ENCODE data around the gene ENDOG. TPM values are rescaled to one million over a fixed set of nuclear protein-coding genes. Genes with fewer than 3 reads are reported as not detected.

Gene ENDOG
- total and polyA plus RNA-seq, 2 experiments from 2014 or later: 15.1 to 23.5 TPM

DNA sequence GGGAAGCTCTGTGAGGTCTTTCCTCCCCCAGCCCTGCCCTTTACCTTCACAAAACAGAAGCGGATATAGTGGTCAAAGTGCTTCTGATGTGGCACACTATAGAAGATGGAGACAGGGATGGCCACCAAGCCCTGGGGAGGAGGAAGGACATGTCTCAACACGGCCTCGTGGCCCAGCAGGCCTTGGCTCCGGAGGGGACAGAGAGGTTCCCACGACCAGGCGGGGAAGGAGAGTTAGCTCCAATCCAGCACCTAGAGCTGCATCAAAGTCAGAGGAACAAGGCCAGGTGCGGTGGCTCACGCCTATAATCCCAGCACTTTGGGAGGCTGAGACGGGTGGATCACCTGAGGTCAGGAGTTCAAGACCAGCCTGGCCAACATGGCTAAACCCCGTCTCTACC is 15.4 kb downstream of the ENDOG start (continued):
- TF ChIP-seq, protein P1, sequence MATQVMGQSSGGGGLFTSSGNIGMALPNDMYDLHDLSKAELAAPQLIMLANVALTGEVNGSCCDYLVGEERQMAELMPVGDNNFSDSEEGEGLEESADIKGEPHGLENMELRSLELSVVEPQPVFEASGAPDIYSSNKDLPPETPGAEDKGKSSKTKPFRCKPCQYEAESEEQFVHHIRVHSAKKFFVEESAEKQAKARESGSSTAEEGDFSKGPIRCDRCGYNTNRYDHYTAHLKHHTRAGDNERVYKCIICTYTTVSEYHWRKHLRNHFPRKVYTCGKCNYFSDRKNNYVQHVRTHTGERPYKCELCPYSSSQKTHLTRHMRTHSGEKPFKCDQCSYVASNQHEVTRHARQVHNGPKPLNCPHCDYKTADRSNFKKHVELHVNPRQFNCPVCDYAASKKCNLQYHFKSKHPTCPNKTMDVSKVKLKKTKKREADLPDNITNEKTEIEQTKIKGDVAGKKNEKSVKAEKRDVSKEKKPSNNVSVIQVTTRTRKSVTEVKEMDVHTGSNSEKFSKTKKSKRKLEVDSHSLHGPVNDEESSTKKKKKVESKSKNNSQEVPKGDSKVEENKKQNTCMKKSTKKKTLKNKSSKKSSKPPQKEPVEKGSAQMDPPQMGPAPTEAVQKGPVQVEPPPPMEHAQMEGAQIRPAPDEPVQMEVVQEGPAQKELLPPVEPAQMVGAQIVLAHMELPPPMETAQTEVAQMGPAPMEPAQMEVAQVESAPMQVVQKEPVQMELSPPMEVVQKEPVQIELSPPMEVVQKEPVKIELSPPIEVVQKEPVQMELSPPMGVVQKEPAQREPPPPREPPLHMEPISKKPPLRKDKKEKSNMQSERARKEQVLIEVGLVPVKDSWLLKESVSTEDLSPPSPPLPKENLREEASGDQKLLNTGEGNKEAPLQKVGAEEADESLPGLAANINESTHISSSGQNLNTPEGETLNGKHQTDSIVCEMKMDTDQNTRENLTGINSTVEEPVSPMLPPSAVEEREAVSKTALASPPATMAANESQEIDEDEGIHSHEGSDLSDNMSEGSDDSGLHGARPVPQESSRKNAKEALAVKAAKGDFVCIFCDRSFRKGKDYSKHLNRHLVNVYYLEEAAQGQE (IDR thresholded peaks at IDR 0.05; ENCODE audit: unreplicated experiment): no peak
- TF ChIP-seq EZH2phosphoT487 (IDR thresholded peaks at IDR 0.05; ENCODE audit: unreplicated experiment) (no peak), EZH2 (IDR thresholded peaks at IDR 0.05; ENCODE audit: low read depth, unreplicated experiment) (no peak), ZNF114 (CRISPR knock-in tag; IDR thresholded peaks at IDR 0.05) (no peak), NANOG (IDR thresholded peaks at IDR 0.05; ENCODE audit: borderline replicate concordance) (no peak)

DNA sequence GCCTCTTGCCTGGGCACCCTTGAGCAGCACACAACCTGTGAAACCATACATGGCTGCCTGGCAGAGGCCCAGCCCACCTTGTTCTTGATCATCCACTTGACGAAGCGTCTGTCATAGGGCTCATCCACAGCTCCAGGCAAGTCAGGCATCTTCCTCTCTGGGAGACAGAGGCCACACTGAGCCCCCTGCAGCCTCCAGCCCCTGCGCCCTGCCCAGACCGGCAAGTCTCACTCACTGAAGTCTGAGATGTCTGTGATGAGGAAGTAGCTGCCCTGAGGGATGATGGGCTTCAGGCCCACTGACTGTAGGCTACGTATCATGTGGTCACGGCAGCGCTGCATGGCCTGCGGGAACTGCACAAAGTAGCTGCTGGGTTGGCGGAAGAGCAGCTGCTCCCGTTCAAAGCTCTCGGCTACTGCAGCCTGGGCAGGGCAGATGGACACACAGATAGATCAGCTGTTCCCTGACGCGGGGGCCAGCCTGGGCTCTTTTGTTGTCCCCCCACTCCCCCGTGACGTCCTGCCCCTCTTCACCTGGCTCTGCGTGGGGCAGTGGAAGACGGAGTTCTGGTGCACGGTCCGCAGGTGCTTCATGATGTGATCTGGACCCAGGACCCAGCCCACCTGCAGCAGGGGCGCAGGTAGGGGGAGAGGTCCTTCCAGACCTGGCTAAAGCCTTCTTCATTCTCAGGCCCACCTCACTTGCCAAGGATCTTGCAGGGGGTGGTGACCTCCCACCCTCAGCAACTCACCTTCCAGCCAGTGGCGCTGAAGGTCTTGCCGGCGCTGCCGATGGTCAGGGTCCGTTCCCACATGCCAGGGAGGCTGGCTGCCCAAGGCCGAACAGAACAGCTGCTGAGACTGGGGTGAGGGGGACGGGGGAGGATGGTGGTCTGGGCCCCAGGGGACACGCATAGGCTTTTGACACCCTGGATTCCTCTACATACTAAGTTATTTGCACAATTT is 17.2 kb downstream of the ENDOG start:
- H3K79me2 ChIP-seq (replicated peaks; ENCODE audit: insufficient read depth): no peaks in the 10 kb centered on the region
- no peak overlapping the region for H3K27ac ChIP-seq (ENCODE audit: low read depth)
- TF ChIP-seq, protein P2, sequence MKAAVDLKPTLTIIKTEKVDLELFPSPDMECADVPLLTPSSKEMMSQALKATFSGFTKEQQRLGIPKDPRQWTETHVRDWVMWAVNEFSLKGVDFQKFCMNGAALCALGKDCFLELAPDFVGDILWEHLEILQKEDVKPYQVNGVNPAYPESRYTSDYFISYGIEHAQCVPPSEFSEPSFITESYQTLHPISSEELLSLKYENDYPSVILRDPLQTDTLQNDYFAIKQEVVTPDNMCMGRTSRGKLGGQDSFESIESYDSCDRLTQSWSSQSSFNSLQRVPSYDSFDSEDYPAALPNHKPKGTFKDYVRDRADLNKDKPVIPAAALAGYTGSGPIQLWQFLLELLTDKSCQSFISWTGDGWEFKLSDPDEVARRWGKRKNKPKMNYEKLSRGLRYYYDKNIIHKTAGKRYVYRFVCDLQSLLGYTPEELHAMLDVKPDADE (IDR thresholded peaks at IDR 0.05): no peak
- TF ChIP-seq CREB1 (CRISPR knock-in tag; IDR thresholded peaks at IDR 0.05; ENCODE audit: low read depth) (no peak), EZH2 (IDR thresholded peaks at IDR 0.05; ENCODE audit: low read depth, unreplicated experiment) (no peak), NANOG (IDR thresholded peaks at IDR 0.05; ENCODE audit: borderline replicate concordance) (no peak), JUNB (IDR thresholded peaks at IDR 0.05; ENCODE audit: unreplicated experiment) (no peak), EZH2phosphoT487 (IDR thresholded peaks at IDR 0.05; ENCODE audit: unreplicated experiment) (no peak), POLR2AphosphoS5 (IDR thresholded peaks at IDR 0.05; ENCODE audit: low read depth) (no peak)
- TF ChIP-seq, protein P1 (IDR thresholded peaks at IDR 0.05; ENCODE audit: unreplicated experiment): no peak
- TF ChIP-seq, protein P3, sequence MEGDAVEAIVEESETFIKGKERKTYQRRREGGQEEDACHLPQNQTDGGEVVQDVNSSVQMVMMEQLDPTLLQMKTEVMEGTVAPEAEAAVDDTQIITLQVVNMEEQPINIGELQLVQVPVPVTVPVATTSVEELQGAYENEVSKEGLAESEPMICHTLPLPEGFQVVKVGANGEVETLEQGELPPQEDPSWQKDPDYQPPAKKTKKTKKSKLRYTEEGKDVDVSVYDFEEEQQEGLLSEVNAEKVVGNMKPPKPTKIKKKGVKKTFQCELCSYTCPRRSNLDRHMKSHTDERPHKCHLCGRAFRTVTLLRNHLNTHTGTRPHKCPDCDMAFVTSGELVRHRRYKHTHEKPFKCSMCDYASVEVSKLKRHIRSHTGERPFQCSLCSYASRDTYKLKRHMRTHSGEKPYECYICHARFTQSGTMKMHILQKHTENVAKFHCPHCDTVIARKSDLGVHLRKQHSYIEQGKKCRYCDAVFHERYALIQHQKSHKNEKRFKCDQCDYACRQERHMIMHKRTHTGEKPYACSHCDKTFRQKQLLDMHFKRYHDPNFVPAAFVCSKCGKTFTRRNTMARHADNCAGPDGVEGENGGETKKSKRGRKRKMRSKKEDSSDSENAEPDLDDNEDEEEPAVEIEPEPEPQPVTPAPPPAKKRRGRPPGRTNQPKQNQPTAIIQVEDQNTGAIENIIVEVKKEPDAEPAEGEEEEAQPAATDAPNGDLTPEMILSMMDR (conservative IDR thresholded peaks at IDR 0.05; ENCODE audit: low read depth in 2 of 2): no peak
- no peak overlapping the region for H3K4me2 ChIP-seq
- ATAC-seq: no peak
- peaks cover 7% of the 10 kb centered on the region; the same call in 1 of the 2 replicates for H3K36me3 ChIP-seq (ENCODE audit: insufficient read depth)
- H3K27me3 ChIP-seq (ENCODE audit: insufficient read depth): no peaks in the 10 kb centered on the region
- H3K4me3 ChIP-seq: no peak overlapping the region
- Mint-ChIP-seq H3K36me3 (ENCODE audit: low read depth) (peaks cover 34% of the 10 kb centered on the region), H3K27me3 (ENCODE audit: insufficient read depth, low read depth, poor library complexity) (peaks cover 7% of the 10 kb centered on the region), H3K4me3 (no peak overlapping the region), H3K9me3 (no peaks in the 10 kb centered on the region), H3K27ac (no peak overlapping the region), H3K4me1 (no peaks in the 10 kb centered on the region)
- H3K9me2 ChIP-seq (ENCODE audit: insufficient read depth): no peaks in the 10 kb centered on the region
- H2AFZ ChIP-seq: no peak overlapping the region
- no peaks in the 10 kb centered on the region for H4K20me1 ChIP-seq (replicated peaks; ENCODE audit: insufficient read depth)
- no peak for DNase-seq (ENCODE audit: low spot score)
- no peaks in the 10 kb centered on the region for H3F3A ChIP-seq (replicated peaks; ENCODE audit: low read depth)
- H3K4me1 ChIP-seq (ENCODE audit: insufficient read depth): no peaks in the 10 kb centered on the region

Measured in GM23338 (cell line).